Adipocyte (in vitro differentiated cells): ENCODE data around the gene SIDT2.
A peak's percentile ranks its signal among the peaks of the same experiment; 100 is the strongest.
"Not testable (repeated sequence)": the region's sequence is repeated elsewhere in the genome, so short reads cannot be mapped to it uniquely, and the experiment has no call there.

ENCODE experiments used
- DNase-seq: peaks from one replicate; pipeline ENCODE4 v3.0.0-alpha.2; 2015; ENCODE audit warnings: low read depth
- H3K27me3 ChIP-seq: replicated peaks from 2 replicates; pipeline ENCODE4 v1.7.0; 2013; ENCODE audit warnings: mild to moderate bottlenecking, low read length, moderate library complexity; ENCODE audit not compliant: control insufficient read depth, insufficient read depth
- H3K36me3 ChIP-seq: 2 replicates; pipeline ENCODE4 v1.7.0; 2013; ENCODE audit warnings: low read length, mild to moderate bottlenecking, moderate library complexity; ENCODE audit not compliant: control insufficient read depth, insufficient read depth, severe bottlenecking
- H3K4me1 ChIP-seq: 2 replicates; pipeline ENCODE4 v1.7.0; 2013; ENCODE audit warnings: mild to moderate bottlenecking, low read length, moderate library complexity; ENCODE audit not compliant: control insufficient read depth, insufficient read depth
- H3K4me3 ChIP-seq: 2 replicates; pipeline ENCODE4 v1.7.0; 2013; ENCODE audit warnings: mild to moderate bottlenecking, low read length, moderate library complexity
- H3K9ac ChIP-seq: 2 replicates; pipeline ENCODE4 v1.7.0; 2013; ENCODE audit warnings: mild to moderate bottlenecking, low read length, moderate library complexity
- H3K9me3 ChIP-seq: 2 replicates; pipeline ENCODE4 v1.7.0; 2013; ENCODE audit warnings: mild to moderate bottlenecking, low read length, moderate library complexity; ENCODE audit not compliant: control insufficient read depth

The SIDT2 gene

GRCh38 chr11:117199916-117200812 lies 21.6 kb downstream of the SIDT2 start:
- Histone ChIP-seq H3K27me3 (no peaks in the 10 kb centered on the region), H3K4me1 (peaks cover 68% of the 10 kb centered on the region), H3K4me3 (peak overlapping the region; percentile 79), H3K9me3 (no peaks in the 10 kb centered on the region), H3K9ac (peak overlapping the region; percentile 89), H3K36me3 (peaks cover 32% of the 10 kb centered on the region)
- DNase-seq: no peak

- H3K4me1 ChIP-seq: peaks cover 69% of the 10 kb centered on the region
- peak overlapping the region; percentile 79 for H3K4me3 ChIP-seq
- H3K27me3 ChIP-seq: no peaks in the 10 kb centered on the region
- peaks cover 32% of the 10 kb centered on the region for H3K36me3 ChIP-seq
- peak; percentile 34 for DNase-seq
- no peaks in the 10 kb centered on the region for H3K9me3 ChIP-seq
- H3K9ac ChIP-seq: peak overlapping the region; percentile 89
Measured at GRCh38 chr11:117200813-117201657, 22.5 kb downstream of the SIDT2 start.

GRCh38 chr11:117201658-117202305 lies 23.2 kb downstream of the SIDT2 start:
- peak overlapping the region; percentile 89 for H3K9ac ChIP-seq
- H3K27me3 ChIP-seq: no peaks in the 10 kb centered on the region
- peaks cover 72% of the 10 kb centered on the region for H3K4me1 ChIP-seq
- H3K4me3 ChIP-seq: peak overlapping the region; percentile 79
- H3K36me3 ChIP-seq: peaks cover 26% of the 10 kb centered on the region
- H3K9me3 ChIP-seq: no peaks in the 10 kb centered on the region
- DNase-seq: no peak

- Histone ChIP-seq H3K36me3 (peaks cover 24% of the 10 kb centered on the region), H3K4me3 (peak overlapping the region; percentile 79)
Measured at GRCh38 chr11:117202386-117203068, 24.0 kb downstream of the SIDT2 start.

GRCh38 chr11:117203069-117203407 lies 24.5 kb downstream of the SIDT2 start:
- Histone ChIP-seq H3K9ac (peak overlapping the region; percentile 89), H3K36me3 (peaks cover 24% of the 10 kb centered on the region), H3K4me1 (peaks cover 65% of the 10 kb centered on the region), H3K9me3 (no peaks in the 10 kb centered on the region), H3K27me3 (no peaks in the 10 kb centered on the region), H3K4me3 (no peak overlapping the region)
- DNase-seq: no peak

More at GRCh38 chr11:117202386-117203068, 24.0 kb downstream of the SIDT2 start:
- no peaks in the 10 kb centered on the region for H3K27me3 ChIP-seq
- H3K4me1 ChIP-seq: peaks cover 71% of the 10 kb centered on the region
- H3K9ac ChIP-seq: peak overlapping the region; percentile 89
- no peaks in the 10 kb centered on the region for H3K9me3 ChIP-seq
- DNase-seq: peak; percentile 30

- DNase-seq: no peak
- no peak overlapping the region for H3K4me3 ChIP-seq
Measured at GRCh38 chr11:117204283-117205080, 25.9 kb downstream of the SIDT2 start.

GRCh38 chr11:117205211-117205818 lies 26.8 kb downstream of the SIDT2 start:
- peak overlapping the region; percentile 77 for H3K9ac ChIP-seq
- no peak overlapping the region for H3K4me3 ChIP-seq
- H3K9me3 ChIP-seq: no peaks in the 10 kb centered on the region
- no peaks in the 10 kb centered on the region for H3K27me3 ChIP-seq
- H3K36me3 ChIP-seq: peaks cover 24% of the 10 kb centered on the region
- DNase-seq: no peak
- H3K4me1 ChIP-seq: peaks cover 46% of the 10 kb centered on the region

More at GRCh38 chr11:117204283-117205080, 25.9 kb downstream of the SIDT2 start:
- peaks cover 24% of the 10 kb centered on the region for H3K36me3 ChIP-seq
- H3K9ac ChIP-seq: peak overlapping the region; percentile 77
- peaks cover 55% of the 10 kb centered on the region for H3K4me1 ChIP-seq
- H3K27me3 ChIP-seq: no peaks in the 10 kb centered on the region
- H3K9me3 ChIP-seq: no peaks in the 10 kb centered on the region

GRCh38 chr11:117206111-117206510 lies 27.6 kb downstream of the SIDT2 start:
- not testable (repeated sequence) for H3K9me3 ChIP-seq, DNase-seq
- peaks cover 24% of the 10 kb centered on the region for H3K36me3 ChIP-seq

GRCh38 chr11:117206859-117207258 lies 28.3 kb downstream of the SIDT2 start:
- not testable (repeated sequence) for H3K9me3 ChIP-seq, H3K4me3 ChIP-seq, DNase-seq, H3K9ac ChIP-seq, H3K27me3 ChIP-seq
- Histone ChIP-seq H3K4me1 (peaks cover 32% of the 10 kb centered on the region), H3K36me3 (peaks cover 30% of the 10 kb centered on the region)

More at GRCh38 chr11:117206111-117206510, 27.6 kb downstream of the SIDT2 start:
- not testable (repeated sequence) for H3K27me3 ChIP-seq, H3K4me3 ChIP-seq
- H3K4me1 ChIP-seq: peaks cover 40% of the 10 kb centered on the region
- H3K9ac ChIP-seq: peak overlapping the region; percentile 18

GRCh38 chr11:117207481-117207880 lies 28.9 kb downstream of the SIDT2 start:
- DNase-seq: not testable (repeated sequence)
- H3K36me3 ChIP-seq: peaks cover 34% of the 10 kb centered on the region

More at GRCh38 chr11:117207481-117207880, 28.9 kb downstream of the SIDT2 start:
- H3K4me1 ChIP-seq: peaks cover 26% of the 10 kb centered on the region
- not testable (repeated sequence) for H3K27me3 ChIP-seq, H3K9ac ChIP-seq, H3K4me3 ChIP-seq, H3K9me3 ChIP-seq
